IPS-15b (cell line): ENCODE measurements around the gene ASAH2.
"Not testable (repeated sequence)": the region's sequence is repeated elsewhere in the genome, so short reads cannot be mapped to it uniquely, and the experiment has no call there.

Experiments
- H3K27me3 ChIP-seq: one replicate; pipeline ENCODE4 v1.6.1; 2013; ENCODE audit warnings: low read length; ENCODE audit not compliant: control insufficient read depth, insufficient read depth
- H3K36me3 ChIP-seq: one replicate; pipeline ENCODE4 v1.6.1; 2013; ENCODE audit warnings: low read length; ENCODE audit not compliant: control insufficient read depth, insufficient read depth
- H3K4me1 ChIP-seq: one replicate; pipeline ENCODE4 v1.6.1; 2013; ENCODE audit warnings: mild to moderate bottlenecking, low read length; ENCODE audit not compliant: control insufficient read depth, insufficient read depth
- H3K4me3 ChIP-seq: one replicate; pipeline ENCODE4 v1.5.1; 2013; ENCODE audit warnings: low read depth, low read length
- H3K9ac ChIP-seq: one replicate; pipeline ENCODE4 v1.6.1; 2013; ENCODE audit warnings: low read depth, mild to moderate bottlenecking, low read length
- H3K9me3 ChIP-seq: one replicate; pipeline ENCODE4 v1.6.1; 2013; ENCODE audit warnings: mild to moderate bottlenecking, low read length; ENCODE audit not compliant: control insufficient read depth, insufficient read depth

Gene ASAH2

GRCh38 chr10:50248598-50248997, 2.7 kb downstream of the ASAH2 start:
- Histone ChIP-seq H3K4me3 (no peak overlapping the region), H3K9me3 (no peaks in the 10 kb centered on the region), H3K36me3 (no peaks in the 10 kb centered on the region), H3K4me1 (no peaks in the 10 kb centered on the region), H3K27me3 (no peaks in the 10 kb centered on the region), H3K9ac (no peak overlapping the region)

GRCh38 chr10:50248062-50248461, 3.3 kb downstream of the ASAH2 start:
- Histone ChIP-seq H3K4me3 (no peak overlapping the region), H3K9me3 (no peaks in the 10 kb centered on the region), H3K36me3 (no peaks in the 10 kb centered on the region), H3K9ac (no peak overlapping the region), H3K27me3 (no peaks in the 10 kb centered on the region), H3K4me1 (no peaks in the 10 kb centered on the region)

DNA sequence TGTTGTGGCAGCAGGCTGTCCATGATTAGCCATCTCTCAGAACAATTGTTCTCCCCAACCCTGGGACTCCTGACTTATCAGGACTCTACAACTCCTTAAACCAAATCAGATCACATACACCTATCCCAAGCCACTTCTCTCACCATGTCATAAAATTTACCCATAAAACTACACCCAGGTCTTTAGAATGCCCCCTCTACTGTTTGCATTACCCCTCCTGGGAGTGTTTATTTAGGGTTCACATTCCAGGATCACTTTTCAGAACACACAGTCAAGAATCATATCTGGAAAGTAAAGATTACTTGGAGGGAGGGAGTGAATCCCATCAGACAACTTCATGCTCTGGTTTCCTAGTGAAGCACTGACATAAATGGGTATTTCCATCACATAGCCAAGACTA, 7.1 kb downstream of the ASAH2 start:
- Histone ChIP-seq H3K4me3 (no peak overlapping the region), H3K27me3 (no peaks in the 10 kb centered on the region), H3K4me1 (no peaks in the 10 kb centered on the region), H3K9me3 (no peaks in the 10 kb centered on the region), H3K36me3 (no peaks in the 10 kb centered on the region), H3K9ac (no peak overlapping the region)

DNA sequence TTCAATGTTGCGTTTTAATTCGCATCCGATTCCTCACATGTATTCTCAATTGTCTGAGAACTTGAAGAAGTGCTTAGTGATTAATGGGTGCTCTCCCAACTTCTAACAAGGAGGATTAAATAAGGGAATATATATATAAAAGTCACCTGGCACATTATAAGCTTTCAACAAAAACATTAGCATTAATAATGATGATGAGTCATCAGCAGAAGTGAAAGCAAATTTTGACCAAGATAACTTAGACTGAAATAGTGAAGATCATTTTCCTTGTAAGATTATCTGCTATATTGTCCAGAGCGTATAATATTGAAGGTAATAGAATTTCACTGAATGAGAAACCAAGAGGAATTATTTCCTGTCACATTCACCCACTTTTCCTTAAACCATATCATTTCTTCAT, 8.5 kb downstream of the ASAH2 start:
- no peaks in the 10 kb centered on the region for H3K27me3 ChIP-seq
- no peak overlapping the region for H3K4me3 ChIP-seq
- no peaks in the 10 kb centered on the region for H3K36me3 ChIP-seq
- H3K9ac ChIP-seq = no peak overlapping the region
- H3K4me1 ChIP-seq = no peaks in the 10 kb centered on the region
- H3K9me3 ChIP-seq = no peaks in the 10 kb centered on the region

- not testable (repeated sequence) for H3K4me3 ChIP-seq, H3K4me1 ChIP-seq, H3K9ac ChIP-seq, H3K36me3 ChIP-seq, H3K27me3 ChIP-seq, H3K9me3 ChIP-seq
Measured at GRCh38 chr10:50241478-50241877, 9.8 kb downstream of the ASAH2 start.

DNA sequence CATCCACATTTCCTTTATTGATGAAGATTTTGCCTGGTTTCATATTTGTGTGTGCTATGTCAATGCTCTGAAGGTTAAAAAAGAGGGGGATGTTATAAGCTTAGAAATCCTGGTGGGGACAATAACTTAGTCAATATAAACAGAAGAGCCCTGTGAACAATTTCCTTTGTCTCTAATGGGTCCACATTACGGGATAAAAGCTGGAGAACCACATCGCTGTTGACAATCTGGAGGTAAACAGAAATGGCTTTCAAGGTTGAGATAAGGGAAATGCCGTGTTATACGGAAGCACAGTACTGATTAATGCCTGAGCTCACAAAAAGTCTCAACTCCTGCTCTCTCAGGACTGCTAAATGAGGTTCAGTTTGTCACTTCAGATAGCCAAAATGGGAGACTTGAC, 16.8 kb downstream of the ASAH2 start:
- H3K4me1 ChIP-seq = no peaks in the 10 kb centered on the region

GRCh38 chr10:50232261-50232639, 19.1 kb downstream of the ASAH2 start:
- no peaks in the 10 kb centered on the region for H3K36me3 ChIP-seq
- no peaks in the 10 kb centered on the region for H3K9me3 ChIP-seq
- H3K4me1 ChIP-seq = no peaks in the 10 kb centered on the region
- no peak overlapping the region for H3K9ac ChIP-seq
- no peak overlapping the region for H3K4me3 ChIP-seq
- no peaks in the 10 kb centered on the region for H3K27me3 ChIP-seq

More for the DNA sequence above, 16.8 kb downstream of the ASAH2 start:
- no peak overlapping the region for H3K4me3 ChIP-seq
- no peaks in the 10 kb centered on the region for H3K9me3 ChIP-seq
- no peaks in the 10 kb centered on the region for H3K27me3 ChIP-seq
- no peaks in the 10 kb centered on the region for H3K36me3 ChIP-seq
- no peak overlapping the region for H3K9ac ChIP-seq

GRCh38 chr10:50231515-50232260, 19.6 kb downstream of the ASAH2 start:
- H3K27me3 ChIP-seq = no peaks in the 10 kb centered on the region
- no peaks in the 10 kb centered on the region for H3K9me3 ChIP-seq
- no peak overlapping the region for H3K4me3 ChIP-seq
- H3K36me3 ChIP-seq = no peaks in the 10 kb centered on the region
- no peaks in the 10 kb centered on the region for H3K4me1 ChIP-seq
- H3K9ac ChIP-seq = no peak overlapping the region

GRCh38 chr10:50229460-50229859, 21.9 kb downstream of the ASAH2 start:
- no peaks in the 10 kb centered on the region for H3K36me3 ChIP-seq
- no peaks in the 10 kb centered on the region for H3K9me3 ChIP-seq
- no peak overlapping the region for H3K9ac ChIP-seq
- H3K4me1 ChIP-seq = no peaks in the 10 kb centered on the region
- H3K4me3 ChIP-seq = no peak overlapping the region
- no peaks in the 10 kb centered on the region for H3K27me3 ChIP-seq

GRCh38 chr10:50228672-50229071, 22.6 kb downstream of the ASAH2 start:
- Histone ChIP-seq H3K36me3 (no peaks in the 10 kb centered on the region), H3K4me3 (no peak overlapping the region), H3K9me3 (no peaks in the 10 kb centered on the region), H3K4me1 (no peaks in the 10 kb centered on the region), H3K27me3 (no peaks in the 10 kb centered on the region), H3K9ac (no peak overlapping the region)

DNA sequence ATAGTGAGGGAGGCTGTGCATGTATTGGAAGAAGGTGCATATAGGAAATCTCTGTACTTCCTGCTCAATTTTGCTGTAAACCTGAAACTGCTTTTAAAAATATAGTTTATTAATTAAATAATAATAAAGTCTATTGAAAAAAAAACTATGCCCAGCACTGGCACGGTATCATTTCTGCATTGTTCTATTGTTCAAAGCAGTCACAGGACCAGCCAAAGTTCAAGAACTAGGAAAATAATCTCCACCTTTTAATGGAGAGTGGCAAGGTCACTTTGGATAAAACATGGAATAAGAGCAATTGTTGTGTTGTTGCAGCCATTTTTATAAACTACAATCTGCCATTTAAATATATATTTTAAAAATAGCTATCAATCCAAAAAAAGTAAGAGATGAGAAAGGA, 24.7 kb downstream of the ASAH2 start:
- H3K9ac ChIP-seq = no peak overlapping the region
- no peaks in the 10 kb centered on the region for H3K9me3 ChIP-seq
- H3K4me1 ChIP-seq = no peaks in the 10 kb centered on the region
- no peaks in the 10 kb centered on the region for H3K36me3 ChIP-seq
- H3K4me3 ChIP-seq = no peak overlapping the region
- H3K27me3 ChIP-seq = no peaks in the 10 kb centered on the region

GRCh38 chr10:50224330-50224952, 26.9 kb downstream of the ASAH2 start:
- no peak overlapping the region for H3K4me3 ChIP-seq
- no peak overlapping the region for H3K9ac ChIP-seq
- no peaks in the 10 kb centered on the region for H3K9me3 ChIP-seq
- no peaks in the 10 kb centered on the region for H3K36me3 ChIP-seq
- H3K27me3 ChIP-seq = no peaks in the 10 kb centered on the region
- H3K4me1 ChIP-seq = no peaks in the 10 kb centered on the region
